NCI-H2196 treated with DMSO at 0.1 percent for 48 hours (cell line): ENCODE data around the gene TMEM50A.
"Not testable (repeated sequence)": the region's sequence is repeated elsewhere in the genome, so short reads cannot be mapped to it uniquely, and the experiment has no call there.

ENCODE experiments used
- DNase-seq: peaks from one replicate; lab custom pipeline; 2025; ENCODE audit not compliant: unreplicated experiment; lab: John Stamatoyannopoulos, UW

TMEM50A gene

GRCh38 chr1:25329950-25330349 lies 8.2 kb upstream of the TMEM50A start:
- not testable (repeated sequence) for DNase-seq

- not testable (repeated sequence) for DNase-seq
Measured at GRCh38 chr1:25336922-25337354, 1.2 kb upstream of the TMEM50A start.

- DNase-seq, result not testable (repeated sequence)
Measured at GRCh38 chr1:25337483-25338187, 499 bp upstream of the TMEM50A start.

- DNase-seq, result no peak
Measured at GRCh38 chr1:25338986-25339385, 852 bp downstream of the TMEM50A start.

GRCh38 chr1:25341746-25342145 lies 3.6 kb downstream of the TMEM50A start:
- no peak for DNase-seq

GRCh38 chr1:25342846-25343245 lies 4.7 kb downstream of the TMEM50A start:
- DNase-seq, result no peak

- no peak for DNase-seq
Measured at GRCh38 chr1:25343872-25344271, 5.7 kb downstream of the TMEM50A start.

GRCh38 chr1:25347556-25347955 lies 9.4 kb downstream of the TMEM50A start:
- DNase-seq, result no peak

- no peak for DNase-seq
Measured at GRCh38 chr1:25349606-25350005, 11.5 kb downstream of the TMEM50A start.

GRCh38 chr1:25355841-25356395 lies 17.8 kb downstream of the TMEM50A start:
- DNase-seq, result no peak

- DNase-seq, result no peak
Measured at GRCh38 chr1:25356441-25356840, 18.3 kb downstream of the TMEM50A start.

GRCh38 chr1:25356848-25357247 lies 18.7 kb downstream of the TMEM50A start:
- DNase-seq, result no peak

GRCh38 chr1:25360596-25361581 lies 22.8 kb downstream of the TMEM50A start:
- DNase-seq, result no peak

- no peak for DNase-seq
Measured at GRCh38 chr1:25361901-25362300, 23.8 kb downstream of the TMEM50A start.

- DNase-seq, result not testable (repeated sequence)
Measured at GRCh38 chr1:25362634-25363559, 24.8 kb downstream of the TMEM50A start.

GRCh38 chr1:25369241-25369640 lies 31.1 kb downstream of the TMEM50A start:
- DNase-seq, result no peak

- not testable (repeated sequence) for DNase-seq
Measured at GRCh38 chr1:25369691-25370271, 31.6 kb downstream of the TMEM50A start.

- DNase-seq, result not testable (repeated sequence)
Measured at GRCh38 chr1:25371757-25372156, 33.6 kb downstream of the TMEM50A start.

- not testable (repeated sequence) for DNase-seq
Measured at GRCh38 chr1:25378367-25378766, 40.2 kb downstream of the TMEM50A start.

GRCh38 chr1:25382543-25382942 lies 44.4 kb downstream of the TMEM50A start:
- not testable (repeated sequence) for DNase-seq
